ENCODE measurements around the gene NTRK2.

The NTRK2 gene

GRCh38 chr9:84919440-84919839, 249.9 kb downstream of the NTRK2 start:
- TF ChIP-seq, protein P1, sequence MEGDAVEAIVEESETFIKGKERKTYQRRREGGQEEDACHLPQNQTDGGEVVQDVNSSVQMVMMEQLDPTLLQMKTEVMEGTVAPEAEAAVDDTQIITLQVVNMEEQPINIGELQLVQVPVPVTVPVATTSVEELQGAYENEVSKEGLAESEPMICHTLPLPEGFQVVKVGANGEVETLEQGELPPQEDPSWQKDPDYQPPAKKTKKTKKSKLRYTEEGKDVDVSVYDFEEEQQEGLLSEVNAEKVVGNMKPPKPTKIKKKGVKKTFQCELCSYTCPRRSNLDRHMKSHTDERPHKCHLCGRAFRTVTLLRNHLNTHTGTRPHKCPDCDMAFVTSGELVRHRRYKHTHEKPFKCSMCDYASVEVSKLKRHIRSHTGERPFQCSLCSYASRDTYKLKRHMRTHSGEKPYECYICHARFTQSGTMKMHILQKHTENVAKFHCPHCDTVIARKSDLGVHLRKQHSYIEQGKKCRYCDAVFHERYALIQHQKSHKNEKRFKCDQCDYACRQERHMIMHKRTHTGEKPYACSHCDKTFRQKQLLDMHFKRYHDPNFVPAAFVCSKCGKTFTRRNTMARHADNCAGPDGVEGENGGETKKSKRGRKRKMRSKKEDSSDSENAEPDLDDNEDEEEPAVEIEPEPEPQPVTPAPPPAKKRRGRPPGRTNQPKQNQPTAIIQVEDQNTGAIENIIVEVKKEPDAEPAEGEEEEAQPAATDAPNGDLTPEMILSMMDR (conservative IDR thresholded peaks at IDR 0.05; ENCODE audit: low read depth, low read length), result no peak
- H3K4me3 ChIP-seq (ENCODE audit: low read length), result no peak overlapping the region
- DNase-seq (ENCODE audit: low read depth), result no peak

DNA sequence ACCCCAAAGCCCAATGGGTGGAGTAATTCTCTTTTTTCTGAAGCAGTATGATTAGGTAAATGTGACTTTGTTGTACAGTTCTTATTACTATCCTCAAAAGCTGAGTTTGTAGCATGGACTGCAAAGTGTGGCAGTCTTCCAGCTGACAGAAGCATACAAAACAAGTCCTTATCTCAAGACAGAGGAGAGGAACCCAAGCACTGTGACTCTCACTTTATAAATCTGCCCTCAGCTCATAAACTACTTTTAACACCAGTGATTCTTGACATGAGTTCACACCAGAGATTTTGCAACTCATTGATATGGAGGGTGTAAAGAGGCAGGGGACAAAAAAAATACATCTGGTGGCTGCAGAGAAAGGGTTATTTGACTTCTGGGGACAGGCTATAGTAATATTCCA, 251.6 kb downstream of the NTRK2 start:
- DNase-seq (ENCODE audit: low read depth), result no peak
- no peak overlapping the region for H3K4me3 ChIP-seq (ENCODE audit: low read length)
- TF ChIP-seq, protein P1 (conservative IDR thresholded peaks at IDR 0.05; ENCODE audit: low read depth, low read length), result no peak

DNA sequence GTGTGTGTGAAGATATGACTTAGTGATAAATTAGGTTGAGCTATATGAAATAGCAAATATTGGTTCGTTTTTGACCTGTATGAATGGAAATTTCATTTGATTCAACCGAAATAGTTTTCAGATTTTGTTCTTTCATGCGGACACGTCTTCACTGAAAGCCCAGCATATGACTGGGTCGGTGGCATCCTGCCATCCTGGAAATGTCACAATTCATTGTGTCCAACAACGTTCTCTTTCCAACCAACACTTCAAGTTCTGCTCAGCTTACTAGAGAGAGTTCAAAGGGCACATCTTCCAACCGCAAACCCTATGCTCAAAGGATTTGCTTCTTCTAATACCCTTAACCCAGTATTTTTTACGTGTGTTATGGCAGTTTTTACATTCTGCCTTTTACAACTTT, 252.5 kb downstream of the NTRK2 start:
- H3K4me3 ChIP-seq (ENCODE audit: low read length), result no peak overlapping the region
- TF ChIP-seq, protein P1 (conservative IDR thresholded peaks at IDR 0.05; ENCODE audit: low read depth, low read length), result no peak
- DNase-seq (ENCODE audit: low read depth), result peak; percentile 51

DNA sequence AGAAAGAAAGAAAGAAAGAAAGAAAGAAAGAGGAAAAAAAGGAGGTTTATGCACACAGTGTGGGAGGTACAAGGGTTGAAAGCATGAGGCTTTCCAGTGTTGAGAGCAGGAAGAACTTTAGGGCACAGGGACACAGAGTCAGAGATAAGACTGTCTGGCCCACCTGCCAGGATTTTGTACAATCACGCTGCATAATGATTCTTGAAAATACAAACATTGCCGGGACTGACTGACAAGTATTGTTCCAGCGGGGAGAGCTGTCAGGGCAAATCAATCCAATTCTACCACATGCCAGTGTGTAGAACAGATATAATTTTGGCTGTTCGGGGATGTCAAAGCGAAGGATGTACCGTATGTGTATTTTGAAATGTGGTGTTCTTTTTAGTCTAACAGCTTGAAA, 254.7 kb downstream of the NTRK2 start:
- no peak for DNase-seq (ENCODE audit: low read depth)
- no peak overlapping the region for H3K4me3 ChIP-seq (ENCODE audit: low read length)
- TF ChIP-seq, protein P1 (conservative IDR thresholded peaks at IDR 0.05; ENCODE audit: low read depth, low read length), result no peak

DNA sequence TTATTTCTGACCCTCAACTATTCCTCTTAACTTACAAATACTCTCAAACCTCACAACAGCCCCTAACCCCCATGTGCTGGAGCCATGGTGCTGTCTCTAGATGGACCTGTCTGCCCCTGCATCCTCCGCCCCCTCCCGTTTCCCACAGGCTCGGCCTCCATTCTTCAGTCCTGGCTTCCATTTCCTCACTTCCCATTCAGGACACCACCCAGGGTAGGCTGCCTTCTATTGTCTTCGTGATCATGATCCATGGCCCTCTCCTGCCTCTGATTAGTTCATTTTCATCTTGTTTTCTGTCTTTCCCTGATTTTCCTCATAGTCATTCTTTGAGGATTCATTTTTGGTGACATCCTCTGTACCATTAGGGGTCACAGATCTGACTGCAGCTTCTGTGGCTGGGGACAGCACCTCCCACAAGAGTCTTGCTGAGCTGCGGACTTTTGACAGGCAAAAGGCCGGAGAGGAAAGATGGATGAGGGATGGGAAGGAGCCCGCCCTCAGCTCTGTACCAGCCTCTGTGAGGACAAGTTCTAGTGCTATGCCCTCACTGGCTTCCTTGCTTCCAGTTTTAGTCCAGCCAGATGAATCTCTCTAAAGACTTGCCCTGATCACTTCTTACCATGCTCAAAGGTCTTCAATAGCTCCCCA, 255.8 kb downstream of the NTRK2 start:
- H3K4me3 ChIP-seq (ENCODE audit: low read length), result no peak overlapping the region
- TF ChIP-seq, protein P1 (conservative IDR thresholded peaks at IDR 0.05; ENCODE audit: low read depth, low read length), result no peak
- DNase-seq (ENCODE audit: low read depth), result no peak

GRCh38 chr9:84926793-84927192, 257.3 kb downstream of the NTRK2 start:
- no peak overlapping the region for H3K4me3 ChIP-seq (ENCODE audit: low read length)
- TF ChIP-seq, protein P1 (conservative IDR thresholded peaks at IDR 0.05; ENCODE audit: low read depth, low read length), result no peak
- no peak for DNase-seq (ENCODE audit: low read depth)

GRCh38 chr9:84928419-84928818, 258.9 kb downstream of the NTRK2 start:
- TF ChIP-seq, protein P1 (conservative IDR thresholded peaks at IDR 0.05; ENCODE audit: low read depth, low read length), result no peak
- DNase-seq (ENCODE audit: low read depth), result no peak
- H3K4me3 ChIP-seq (ENCODE audit: low read length), result no peak overlapping the region
